Body of pancreas (tissue), 4 donors: Measurements from ENCODE around the gene LRRC32. TPM values are rescaled to one million over a fixed set of nuclear protein-coding genes. Genes with fewer than 3 reads are reported as not detected.

Experiments used
- ATAC-seq: fragments of 150-250 bp; one replicate; pipeline ENCODE4 v1.9.1; 2016
- DNase-seq, 4 donors: peaks; one replicate each; pipeline ENCODE4 v3.0.0-alpha.2; 2019
- H3K27ac ChIP-seq, 4 donors: fragments of 200-600 bp; sonication (generic); 1 replicate in 3 of 4; 2 replicates in 1 of 4; pipeline versions ENCODE4 v1.5.1 to v1.6.1; 2016 to 2019; ENCODE audit warnings: mild to moderate bottlenecking in 1 of 4, mixed read lengths in 1 of 4, moderate library complexity in 1 of 4
- H3K27me3 ChIP-seq, 2 donors: fragments of 200-600 bp; sonication (generic); one replicate each; pipeline ENCODE4 v1.6.0; 2016; ENCODE audit warnings: mild to moderate bottlenecking in 1 of 2
- H3K36me3 ChIP-seq, 2 donors: fragments of 200-600 bp; sonication (generic); replicated peaks in 1 of 2; 2 replicates each; pipeline ENCODE4 v1.5.1; 2016; ENCODE audit warnings: low read depth in 2 of 2; ENCODE audit not compliant: insufficient read depth in 1 of 2
- H3K4me1 ChIP-seq: fragments of 200-600 bp; sonication (generic); one replicate; pipeline ENCODE4 v1.6.0; 2016
- H3K4me3 ChIP-seq, 2 donors: fragments of 200-600 bp; sonication (generic); 1 replicate in 1 of 2; 2 replicates in 1 of 2; pipeline ENCODE4 v1.5.1; 2016 to 2019
- H3K9me3 ChIP-seq, 3 donors: fragments of 200-600 bp; sonication (generic); 1 replicate in 2 of 3; 2 replicates in 1 of 3; pipeline ENCODE4 v1.5.1; 2016
- POLR2A ChIP-seq, 3 donors: fragments of 450-650 bp; IDR thresholded peaks; one replicate each; pipeline ENCODE4 v1.6.1; 2016; ENCODE audit warnings: antibody characterized with exemption in 3 of 3, mild to moderate bottlenecking in 2 of 3
- WGBS, 2 donors: methylation state at CpG; one replicate each; pipeline ENCODE4 v1.1.5; 2017; 5-methylcytosine and 5-hydroxymethylcytosine counted together
- intact Hi-C: fragments of 100-400 bp; cut with DNase I; formaldehyde crosslinking; loops from one replicate; pipeline ENCODE4 v1.15.1; 2023
- total RNA-seq, 2 donors: library from RNA; depleted of rRNA; stranded (reverse); fragments of >200 nt; gene quantifications; one replicate each; pipeline ENCODE4 v1.1.0, GENCODE V29; 2016
- TF ChIP-seq, protein P1 (sequence below), 7 experiments: fragments of 450-650 bp in 4 of 7; fragments of 200-600 bp in 3 of 7; sonication (generic) in 3 of 7; IDR thresholded peaks; one replicate each; pipeline ENCODE4 v1.5.1; 2016 to 2019; ENCODE audit warnings: antibody characterized with exemption in 7 of 7

LRRC32 gene
- total RNA-seq, 2 donors from 2014 or later, result 9.1 to 17.8 TPM

GRCh38 chr11:76661306-76661751 is 9.2 kb downstream of the LRRC32 start:
- ATAC-seq, result no peak
- no peaks in the 10 kb centered on the region for H3K36me3 ChIP-seq
- no peak for DNase-seq
- no peaks in the 10 kb centered on the region for H3K27me3 ChIP-seq
- TF ChIP-seq POLR2A (IDR thresholded peaks at IDR 0.05), result no peak
- TF ChIP-seq, protein P1, sequence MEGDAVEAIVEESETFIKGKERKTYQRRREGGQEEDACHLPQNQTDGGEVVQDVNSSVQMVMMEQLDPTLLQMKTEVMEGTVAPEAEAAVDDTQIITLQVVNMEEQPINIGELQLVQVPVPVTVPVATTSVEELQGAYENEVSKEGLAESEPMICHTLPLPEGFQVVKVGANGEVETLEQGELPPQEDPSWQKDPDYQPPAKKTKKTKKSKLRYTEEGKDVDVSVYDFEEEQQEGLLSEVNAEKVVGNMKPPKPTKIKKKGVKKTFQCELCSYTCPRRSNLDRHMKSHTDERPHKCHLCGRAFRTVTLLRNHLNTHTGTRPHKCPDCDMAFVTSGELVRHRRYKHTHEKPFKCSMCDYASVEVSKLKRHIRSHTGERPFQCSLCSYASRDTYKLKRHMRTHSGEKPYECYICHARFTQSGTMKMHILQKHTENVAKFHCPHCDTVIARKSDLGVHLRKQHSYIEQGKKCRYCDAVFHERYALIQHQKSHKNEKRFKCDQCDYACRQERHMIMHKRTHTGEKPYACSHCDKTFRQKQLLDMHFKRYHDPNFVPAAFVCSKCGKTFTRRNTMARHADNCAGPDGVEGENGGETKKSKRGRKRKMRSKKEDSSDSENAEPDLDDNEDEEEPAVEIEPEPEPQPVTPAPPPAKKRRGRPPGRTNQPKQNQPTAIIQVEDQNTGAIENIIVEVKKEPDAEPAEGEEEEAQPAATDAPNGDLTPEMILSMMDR (IDR thresholded peaks at IDR 0.05), result no peak
- intact Hi-C loops, result no loop called here
- no peaks in the 10 kb centered on the region for H3K4me1 ChIP-seq
- no peaks in the 10 kb centered on the region for H3K9me3 ChIP-seq
- WGBS, 2 donors, result 86 to 89% methylated on average over 9 to 11 of the region's 11 CpGs
- no peak overlapping the region for H3K27ac ChIP-seq
- H3K4me3 ChIP-seq, result no peak overlapping the region

- intact Hi-C loops, result no loop called here
- 82 to 95% methylated on average over 16 to 27 of the region's 34 CpGs for WGBS, 2 donors
Observed at GRCh38 chr11:76660533-76661305, 9.8 kb downstream of the LRRC32 start.

GRCh38 chr11:76659672-76660532 is 10.6 kb downstream of the LRRC32 start:
- TF ChIP-seq, protein P1 (IDR thresholded peaks at IDR 0.05), result no peak
- no peak for TF ChIP-seq POLR2A (IDR thresholded peaks at IDR 0.05)

More at GRCh38 chr11:76660533-76661305, 9.8 kb downstream of the LRRC32 start:
- ATAC-seq, result no peak
- Histone ChIP-seq H3K4me1 (no peaks in the 10 kb centered on the region), H3K27ac (no peak overlapping the region), H3K4me3 (no peak overlapping the region), H3K9me3 (no peaks in the 10 kb centered on the region), H3K27me3 (no peaks in the 10 kb centered on the region), H3K36me3 (no peaks in the 10 kb centered on the region)
- peak in 1 of 4 donors; percentile 6 for DNase-seq
- TF ChIP-seq, protein P1 (IDR thresholded peaks at IDR 0.05), result no peak
- no peak for TF ChIP-seq POLR2A (IDR thresholded peaks at IDR 0.05)

DNA sequence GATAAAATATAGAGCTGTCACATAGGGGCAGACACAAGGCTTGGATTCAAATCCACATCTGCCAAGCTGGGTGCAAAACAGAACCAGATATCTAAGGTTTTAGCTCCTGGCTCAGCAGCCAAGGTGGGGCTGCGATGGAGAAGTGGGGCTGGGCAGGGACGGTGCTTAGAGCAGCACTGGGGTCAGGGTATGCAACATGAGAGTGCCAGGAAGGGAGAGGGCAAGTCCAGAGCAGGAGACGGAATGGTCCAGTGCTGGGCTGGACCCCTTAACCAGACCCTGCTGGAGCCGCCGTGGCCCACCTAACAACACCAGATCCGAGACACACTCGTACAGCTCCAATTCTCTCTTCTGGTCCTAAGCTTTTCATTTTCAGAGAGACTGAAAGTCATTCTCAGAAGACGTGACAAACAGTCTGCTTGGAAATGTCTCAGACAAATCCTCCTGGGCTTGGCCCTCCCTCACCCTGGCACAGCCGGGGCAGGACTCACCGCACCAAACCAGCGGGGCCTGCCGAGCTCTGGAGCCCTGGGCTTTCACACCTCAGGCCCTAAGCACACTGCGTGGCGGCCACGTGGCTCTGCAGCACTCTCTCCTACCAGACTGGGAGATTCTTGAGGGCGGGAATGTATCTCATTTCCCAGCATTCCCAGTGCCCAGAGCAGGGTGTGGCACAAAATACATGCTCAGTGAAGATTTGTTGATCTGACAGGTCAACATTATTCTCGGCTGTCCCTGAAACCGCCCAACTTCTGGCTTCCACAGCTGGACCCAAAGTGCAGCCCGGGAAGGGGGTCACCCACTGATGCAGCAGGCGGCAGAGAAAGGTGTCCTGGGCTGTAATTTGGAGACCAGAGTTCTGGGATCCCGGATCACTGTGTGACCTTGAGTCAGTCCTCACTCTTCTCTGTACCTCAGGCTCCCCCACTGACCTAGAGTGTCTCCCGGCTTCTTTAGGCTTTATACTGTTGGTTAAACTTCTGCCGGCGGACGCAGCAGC is 11.6 kb downstream of the LRRC32 start:
- DNase-seq (no peak), ATAC-seq (no peak)
- intact Hi-C loops, result no loop called here

More at GRCh38 chr11:76659672-76660532, 10.6 kb downstream of the LRRC32 start:
- 78 to 80% methylated on average over 7 to 15 of the region's 28 CpGs for WGBS, 2 donors
- no peaks in the 10 kb centered on the region for H3K27me3 ChIP-seq
- no peaks in the 10 kb centered on the region for H3K4me1 ChIP-seq
- no peak overlapping the region for H3K27ac ChIP-seq
- no peaks in the 10 kb centered on the region for H3K36me3 ChIP-seq
- intact Hi-C loops, result no loop called here
- H3K4me3 ChIP-seq, result no peak overlapping the region
- ATAC-seq (no peak), DNase-seq (no peak)
- H3K9me3 ChIP-seq, result no peaks in the 10 kb centered on the region

More for the DNA sequence above, 11.6 kb downstream of the LRRC32 start:
- H3K4me1 ChIP-seq, result no peaks in the 10 kb centered on the region
- no peak overlapping the region for H3K27ac ChIP-seq
- no peaks in the 10 kb centered on the region for H3K36me3 ChIP-seq
- TF ChIP-seq, protein P1 (IDR thresholded peaks at IDR 0.05), result no peak
- TF ChIP-seq POLR2A (IDR thresholded peaks at IDR 0.05), result no peak
- H3K9me3 ChIP-seq, result no peaks in the 10 kb centered on the region
- 76 to 79% methylated on average over 16 to 25 of the region's 25 CpGs for WGBS, 2 donors
- no peaks in the 10 kb centered on the region for H3K27me3 ChIP-seq
- no peak overlapping the region for H3K4me3 ChIP-seq
